ENCODE data around the gene TFAP2A. TPM values are rescaled to one million over a fixed set of nuclear protein-coding genes. Genes with fewer than 3 reads are reported as not detected.

The TFAP2A gene
- total and polyA plus RNA-seq, 11 donors = 0.11 to 1.4 (median 0.30) TPM; not detected in 1

GRCh38 chr6:10451828-10452509 is 37.1 kb upstream of the TFAP2A start:
- TF ChIP-seq CTCF (IDR thresholded peaks at IDR 0.05) (no peak), POLR2A (IDR thresholded peaks at IDR 0.05) (no peak)
- H3K36me3 ChIP-seq = no peaks in the 10 kb centered on the region
- no peak overlapping the region for H3K4me3 ChIP-seq
- intact Hi-C loops (cut with DNase I) = loop anchor here in 1 of 10 donors (5.0 kb wide), 1 partner anchor 115 kb away; no protein-coding TSS in a partner anchor
- 46 to 60% (median 49%) methylated on average over 11 of the region's 11 CpGs for WGBS, 4 donors
- no peaks in the 10 kb centered on the region for H3K4me1 ChIP-seq
- DNase-seq (no peak), ATAC-seq (no peak)
- H3K27me3 ChIP-seq = peaks cover 0 to 31% (median 8%) of the 10 kb centered on the region in 9 donors
- no peak overlapping the region for H3K27ac ChIP-seq
- no peaks in the 10 kb centered on the region for H3K9me3 ChIP-seq

- H3K4me1 ChIP-seq = no peaks in the 10 kb centered on the region
- 64 to 71% (median 67%) methylated on average over 6 of the region's 6 CpGs for WGBS, 4 donors
- TF ChIP-seq CTCF (IDR thresholded peaks at IDR 0.05) (no peak), POLR2A (IDR thresholded peaks at IDR 0.05) (no peak)
- ATAC-seq = no peak
- H3K27ac ChIP-seq = no peak overlapping the region
- no peaks in the 10 kb centered on the region for H3K36me3 ChIP-seq
- intact Hi-C loops (cut with DNase I) = loop anchor here in 1 of 10 donors (5.0 kb wide), 1 partner anchor 114 kb away; no protein-coding TSS in a partner anchor
- H3K9me3 ChIP-seq = no peaks in the 10 kb centered on the region
- H3K27me3 ChIP-seq = peaks cover 0 to 34% (median 7%) of the 10 kb centered on the region in 9 donors
- no peak for DNase-seq
- H3K4me3 ChIP-seq = no peak overlapping the region
Measured at GRCh38 chr6:10451394-10451793, 36.5 kb upstream of the TFAP2A start.

GRCh38 chr6:10449751-10450150 is 34.9 kb upstream of the TFAP2A start:
- Histone ChIP-seq H3K27me3 (peaks cover 0 to 31% (median 6%) of the 10 kb centered on the region in 9 donors), H3K4me1 (no peaks in the 10 kb centered on the region), H3K9me3 (no peaks in the 10 kb centered on the region), H3K4me3 (no peak overlapping the region), H3K27ac (no peak overlapping the region), H3K36me3 (no peaks in the 10 kb centered on the region)
- WGBS, 4 donors = 70 to 76% (median 73%) methylated on average over 5 of the region's 5 CpGs
- intact Hi-C loops (cut with DNase I) = loop anchor here in 1 of 10 donors (5.0 kb wide), 1 partner anchor 112 kb away; no protein-coding TSS in a partner anchor
- no peak for TF ChIP-seq POLR2A (IDR thresholded peaks at IDR 0.05)
- TF ChIP-seq CTCF (IDR thresholded peaks at IDR 0.05) = no peak
- DNase-seq = no peak
- no peak for ATAC-seq

- Histone ChIP-seq H3K9me3 (no peaks in the 10 kb centered on the region), H3K4me1 (no peaks in the 10 kb centered on the region), H3K4me3 (no peak overlapping the region), H3K36me3 (no peaks in the 10 kb centered on the region), H3K27ac (no peak overlapping the region), H3K27me3 (peaks cover 0 to 31% (median 6%) of the 10 kb centered on the region in 9 donors)
- DNase-seq = no peak
- TF ChIP-seq POLR2A (IDR thresholded peaks at IDR 0.05) (no peak), CTCF (IDR thresholded peaks at IDR 0.05) (no peak)
- intact Hi-C loops (cut with DNase I) = no loop called here
- no peak for ATAC-seq
- 35 to 56% (median 49%) methylated on average over 1 of the region's 1 CpG for WGBS, 4 donors
Measured at GRCh38 chr6:10448096-10448495, 33.2 kb upstream of the TFAP2A start.

Data from heart left ventricle (tissue), 16 donors.